GM18505 (cell line): Measurements from ENCODE around the gene ARL8B.
A peak's percentile ranks its signal among the peaks of the same experiment; 100 is the strongest.
"Not testable (repeated sequence)": the region's sequence is repeated elsewhere in the genome, so short reads cannot be mapped to it uniquely, and the experiment has no call there.

Source experiments
- ATAC-seq: cut with Tn5 transposase; IDR thresholded peaks from one replicate; pipeline ENCODE4 v1.9.1; 2021; ENCODE audit not compliant: unreplicated experiment
- POLR2A ChIP-seq: IDR thresholded peaks from 4 replicates; pipeline ENCODE4 v1.6.1; 2011; ENCODE audit warnings: borderline replicate concordance; ENCODE audit not compliant: insufficient read depth, insufficient read length; ENCODE audit errors: extremely low read depth

The ARL8B gene

GRCh38 chr3:5095886-5096285 is 26.2 kb upstream of the ARL8B start:
- no peak for TF ChIP-seq POLR2A
- no peak for ATAC-seq

- no peak for TF ChIP-seq POLR2A
- ATAC-seq = no peak
Measured at GRCh38 chr3:5096336-5097008, 25.6 kb upstream of the ARL8B start.

- no peak for TF ChIP-seq POLR2A
- ATAC-seq = no peak
Measured at GRCh38 chr3:5098346-5098745, 23.7 kb upstream of the ARL8B start.

- ATAC-seq = no peak
- no peak for TF ChIP-seq POLR2A
Measured at GRCh38 chr3:5102532-5102931, 19.6 kb upstream of the ARL8B start.

GRCh38 chr3:5103743-5104142 is 18.3 kb upstream of the ARL8B start:
- TF ChIP-seq POLR2A = no peak
- no peak for ATAC-seq

- TF ChIP-seq POLR2A = no peak
Measured at GRCh38 chr3:5105050-5105449, 17.0 kb upstream of the ARL8B start.

GRCh38 chr3:5106371-5106770 is 15.7 kb upstream of the ARL8B start:
- ATAC-seq = not testable (repeated sequence)

More at GRCh38 chr3:5105050-5105449, 17.0 kb upstream of the ARL8B start:
- ATAC-seq = no peak

- ATAC-seq = not testable (repeated sequence)
Measured at GRCh38 chr3:5106933-5107334, 15.2 kb upstream of the ARL8B start.

- TF ChIP-seq POLR2A = no peak
- no peak for ATAC-seq
Measured at GRCh38 chr3:5110337-5110736, 11.8 kb upstream of the ARL8B start.

- ATAC-seq = no peak
- no peak for TF ChIP-seq POLR2A
Measured at GRCh38 chr3:5112043-5112442, 10.0 kb upstream of the ARL8B start.

GRCh38 chr3:5113726-5114125 is 8.4 kb upstream of the ARL8B start:
- ATAC-seq = not testable (repeated sequence)

GRCh38 chr3:5115506-5116162 is 6.5 kb upstream of the ARL8B start:
- no peak for ATAC-seq
- no peak for TF ChIP-seq POLR2A

- TF ChIP-seq POLR2A = no peak
- ATAC-seq = no peak
Measured at GRCh38 chr3:5116538-5116937, 5.6 kb upstream of the ARL8B start.

- no peak for ATAC-seq
- TF ChIP-seq POLR2A = no peak
Measured at GRCh38 chr3:5120446-5120845, 1.6 kb upstream of the ARL8B start.

GRCh38 chr3:5122741-5123706 is 932 bp downstream of the ARL8B start:
- peak; percentile 4 for ATAC-seq
- no peak for TF ChIP-seq POLR2A
